ENCODE measurements around the gene CRYAA. TPM values are rescaled to one million over a fixed set of nuclear protein-coding genes. Genes with fewer than 3 reads are reported as not detected.

The CRYAA gene
- polyA plus RNA-seq, 1 donor = not detected

GRCh38 chr21:43190951-43191350 is 22.1 kb downstream of the CRYAA start:
- Histone ChIP-seq H3K4me1 (ENCODE audit: control insufficient read depth, insufficient read depth, low read length) (peaks cover 6% of the 10 kb centered on the region), H3K36me3 (ENCODE audit: control insufficient read depth, insufficient read depth, low read length) (no peaks in the 10 kb centered on the region), H3K27ac (ENCODE audit: low read length) (no peak overlapping the region), H3K4me3 (ENCODE audit: low read length) (no peak overlapping the region), H3K9me3 (ENCODE audit: control insufficient read depth, low read depth, low read length) (no peaks in the 10 kb centered on the region), H3K27me3 (ENCODE audit: control insufficient read depth, insufficient read depth, low read length) (peaks cover 2% of the 10 kb centered on the region)
- WGBS (ENCODE audit: insufficient coverage, low lambda C conversion rate) = no CpG with 5 or more reads among the region's 7 CpGs
- no peak for DNase-seq

- Histone ChIP-seq H3K4me3 (ENCODE audit: low read length) (no peak overlapping the region), H3K9me3 (ENCODE audit: control insufficient read depth, low read depth, low read length) (no peaks in the 10 kb centered on the region), H3K27me3 (ENCODE audit: control insufficient read depth, insufficient read depth, low read length) (peaks cover 2% of the 10 kb centered on the region), H3K27ac (ENCODE audit: low read length) (no peak overlapping the region), H3K4me1 (ENCODE audit: control insufficient read depth, insufficient read depth, low read length) (peaks cover 6% of the 10 kb centered on the region), H3K36me3 (ENCODE audit: control insufficient read depth, insufficient read depth, low read length) (no peaks in the 10 kb centered on the region)
- 40% methylated on average over 1 of the region's 10 CpGs for WGBS (ENCODE audit: insufficient coverage, low lambda C conversion rate)
- DNase-seq = no peak
Observed at GRCh38 chr21:43191521-43191920, 22.7 kb downstream of the CRYAA start.

- Histone ChIP-seq H3K27me3 (ENCODE audit: control insufficient read depth, insufficient read depth, low read length) (peaks cover 2% of the 10 kb centered on the region), H3K4me3 (ENCODE audit: low read length) (no peak overlapping the region), H3K27ac (ENCODE audit: low read length) (no peak overlapping the region), H3K4me1 (ENCODE audit: control insufficient read depth, insufficient read depth, low read length) (peaks cover 6% of the 10 kb centered on the region), H3K36me3 (ENCODE audit: control insufficient read depth, insufficient read depth, low read length) (no peaks in the 10 kb centered on the region), H3K9me3 (ENCODE audit: control insufficient read depth, low read depth, low read length) (no peaks in the 10 kb centered on the region)
- DNase-seq = no peak
- WGBS (ENCODE audit: insufficient coverage, low lambda C conversion rate) = no CpG with 5 or more reads among the region's 7 CpGs
Observed at GRCh38 chr21:43191971-43192370, 23.2 kb downstream of the CRYAA start.

GRCh38 chr21:43192501-43193081 is 23.8 kb downstream of the CRYAA start:
- no peaks in the 10 kb centered on the region for H3K9me3 ChIP-seq (ENCODE audit: control insufficient read depth, low read depth, low read length)
- DNase-seq = no peak

DNA sequence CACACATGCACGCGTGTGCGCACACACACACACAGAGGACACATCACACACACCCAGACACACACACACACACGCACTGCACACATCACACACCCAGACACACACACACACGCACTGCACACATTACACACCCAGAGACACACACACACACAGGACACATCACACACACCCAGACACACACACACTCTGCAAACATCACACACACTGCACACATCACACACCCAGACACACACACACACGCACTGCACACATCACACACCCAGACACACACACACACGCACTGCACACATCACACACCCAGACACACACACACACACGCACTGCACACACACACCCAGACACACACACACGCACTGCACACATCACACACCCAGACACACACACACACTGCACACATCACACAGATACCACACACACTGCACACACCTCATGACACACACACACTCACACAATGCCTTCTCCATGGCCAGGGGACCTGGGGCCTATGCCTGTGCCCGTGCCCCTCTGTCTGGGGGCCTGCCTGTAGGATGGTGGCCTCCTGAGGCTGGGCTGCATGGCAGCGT is 24.4 kb downstream of the CRYAA start:
- H3K9me3 ChIP-seq (ENCODE audit: control insufficient read depth, low read depth, low read length) = peaks cover under 1% of the 10 kb centered on the region
- H3K27ac ChIP-seq (ENCODE audit: low read length) = no peak overlapping the region
- no peaks in the 10 kb centered on the region for H3K36me3 ChIP-seq (ENCODE audit: control insufficient read depth, insufficient read depth, low read length)
- H3K4me1 ChIP-seq (ENCODE audit: control insufficient read depth, insufficient read depth, low read length) = peaks cover 6% of the 10 kb centered on the region
- no peak overlapping the region for H3K4me3 ChIP-seq (ENCODE audit: low read length)
- DNase-seq = no peak
- WGBS (ENCODE audit: insufficient coverage, low lambda C conversion rate) = no CpG with 5 or more reads among the region's 11 CpGs
- H3K27me3 ChIP-seq (ENCODE audit: control insufficient read depth, insufficient read depth, low read length) = peaks cover 2% of the 10 kb centered on the region

More at GRCh38 chr21:43192501-43193081, 23.8 kb downstream of the CRYAA start:
- Histone ChIP-seq H3K36me3 (ENCODE audit: control insufficient read depth, insufficient read depth, low read length) (no peaks in the 10 kb centered on the region), H3K4me1 (ENCODE audit: control insufficient read depth, insufficient read depth, low read length) (peaks cover 6% of the 10 kb centered on the region), H3K27ac (ENCODE audit: low read length) (no peak overlapping the region), H3K4me3 (ENCODE audit: low read length) (no peak overlapping the region), H3K27me3 (ENCODE audit: control insufficient read depth, insufficient read depth, low read length) (peaks cover 2% of the 10 kb centered on the region)
- no CpG with 5 or more reads among the region's 8 CpGs for WGBS (ENCODE audit: insufficient coverage, low lambda C conversion rate)

GRCh38 chr21:43193651-43194302 is 25.0 kb downstream of the CRYAA start:
- H3K27me3 ChIP-seq (ENCODE audit: control insufficient read depth, insufficient read depth, low read length) = peaks cover 2% of the 10 kb centered on the region
- DNase-seq = peak in 1 of 2 donors; percentile 27
- WGBS (ENCODE audit: insufficient coverage, low lambda C conversion rate) = no CpG with 5 or more reads among the region's 19 CpGs

GRCh38 chr21:43194303-43195120 is 25.7 kb downstream of the CRYAA start:
- H3K4me1 ChIP-seq (ENCODE audit: control insufficient read depth, insufficient read depth, low read length) = peaks cover 6% of the 10 kb centered on the region

More at GRCh38 chr21:43193651-43194302, 25.0 kb downstream of the CRYAA start:
- H3K9me3 ChIP-seq (ENCODE audit: control insufficient read depth, low read depth, low read length) = peaks cover 6% of the 10 kb centered on the region
- no peaks in the 10 kb centered on the region for H3K36me3 ChIP-seq (ENCODE audit: control insufficient read depth, insufficient read depth, low read length)
- no peak overlapping the region for H3K4me3 ChIP-seq (ENCODE audit: low read length)
- no peak overlapping the region for H3K27ac ChIP-seq (ENCODE audit: low read length)
- peaks cover 6% of the 10 kb centered on the region for H3K4me1 ChIP-seq (ENCODE audit: control insufficient read depth, insufficient read depth, low read length)

GRCh38 chr21:43195121-43196021 is 26.6 kb downstream of the CRYAA start:
- H3K27ac ChIP-seq (ENCODE audit: low read length) = no peak overlapping the region

More at GRCh38 chr21:43194303-43195120, 25.7 kb downstream of the CRYAA start:
- Histone ChIP-seq H3K4me3 (ENCODE audit: low read length) (no peak overlapping the region), H3K27ac (ENCODE audit: low read length) (no peak overlapping the region), H3K27me3 (ENCODE audit: control insufficient read depth, insufficient read depth, low read length) (peaks cover 2% of the 10 kb centered on the region), H3K36me3 (ENCODE audit: control insufficient read depth, insufficient read depth, low read length) (no peaks in the 10 kb centered on the region), H3K9me3 (ENCODE audit: control insufficient read depth, low read depth, low read length) (peaks cover 12% of the 10 kb centered on the region)
- no CpG with 5 or more reads among the region's 23 CpGs for WGBS (ENCODE audit: insufficient coverage, low lambda C conversion rate)
- peak in 1 of 2 donors; percentile 19 for DNase-seq

DNA sequence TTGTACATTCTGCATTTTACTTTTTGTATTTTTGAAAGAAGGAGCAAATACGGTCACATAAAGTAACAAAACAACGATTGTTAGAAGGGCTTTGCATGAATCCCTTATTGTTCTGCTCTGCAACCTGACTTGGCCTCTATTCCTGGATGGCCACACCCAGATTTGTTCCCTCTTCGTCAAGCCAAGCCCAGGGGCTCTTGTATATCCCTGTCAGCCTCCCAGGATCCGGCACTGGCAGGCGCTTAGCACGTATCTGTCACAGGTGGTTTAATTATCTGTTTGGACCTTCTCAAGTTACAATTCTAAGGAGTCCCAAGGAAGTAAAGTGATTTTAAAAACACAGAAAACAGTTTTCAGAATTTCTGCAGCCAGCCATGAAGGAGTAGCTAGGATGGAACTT is 28.0 kb downstream of the CRYAA start:
- H3K27ac ChIP-seq (ENCODE audit: low read length) = no peak overlapping the region
- peak in 1 of 2 donors; percentile 29 for DNase-seq
- no peak overlapping the region for H3K4me3 ChIP-seq (ENCODE audit: low read length)
- H3K27me3 ChIP-seq (ENCODE audit: control insufficient read depth, insufficient read depth, low read length) = no peaks in the 10 kb centered on the region
- peaks cover 6% of the 10 kb centered on the region for H3K4me1 ChIP-seq (ENCODE audit: control insufficient read depth, insufficient read depth, low read length)
- peaks cover 18% of the 10 kb centered on the region for H3K9me3 ChIP-seq (ENCODE audit: control insufficient read depth, low read depth, low read length)
- WGBS (ENCODE audit: insufficient coverage, low lambda C conversion rate) = 52% methylated on average over 2 of the region's 6 CpGs
- no peaks in the 10 kb centered on the region for H3K36me3 ChIP-seq (ENCODE audit: control insufficient read depth, insufficient read depth, low read length)

More at GRCh38 chr21:43195121-43196021, 26.6 kb downstream of the CRYAA start:
- no peaks in the 10 kb centered on the region for H3K36me3 ChIP-seq (ENCODE audit: control insufficient read depth, insufficient read depth, low read length)
- no peak for DNase-seq
- H3K9me3 ChIP-seq (ENCODE audit: control insufficient read depth, low read depth, low read length) = peaks cover 12% of the 10 kb centered on the region
- no peak overlapping the region for H3K4me3 ChIP-seq (ENCODE audit: low read length)
- no CpG with 5 or more reads among the region's 32 CpGs for WGBS (ENCODE audit: insufficient coverage, low lambda C conversion rate)
- peaks cover 6% of the 10 kb centered on the region for H3K4me1 ChIP-seq (ENCODE audit: control insufficient read depth, insufficient read depth, low read length)
- peaks cover 2% of the 10 kb centered on the region for H3K27me3 ChIP-seq (ENCODE audit: control insufficient read depth, insufficient read depth, low read length)

Data from large intestine (tissue), 3 donors.